Skeletal muscle tissue (tissue), 4 donors: ENCODE data around the gene LRCH1. TPM values are rescaled to one million over a fixed set of nuclear protein-coding genes. Genes with fewer than 3 reads are reported as not detected.

Experiments used
- H3K27ac ChIP-seq: one replicate; pipeline ENCODE4 v1.7.0; 2013; ENCODE audit warnings: mild to moderate bottlenecking, low read depth, low read length, inconsistent platforms
- H3K27me3 ChIP-seq, 3 donors: one replicate each; pipeline ENCODE4 v1.7.0; 2013; ENCODE audit warnings: low read length in 3 of 3; ENCODE audit not compliant: control insufficient read depth in 3 of 3, insufficient read depth in 3 of 3
- H3K36me3 ChIP-seq, 3 donors: one replicate each; pipeline ENCODE4 v1.7.0; 2013; ENCODE audit warnings: low read length in 3 of 3; ENCODE audit not compliant: control insufficient read depth in 3 of 3, insufficient read depth in 3 of 3
- H3K4me1 ChIP-seq, 3 donors: one replicate each; pipeline ENCODE4 v1.7.0; 2013; ENCODE audit warnings: low read length in 3 of 3, mild to moderate bottlenecking in 3 of 3; ENCODE audit not compliant: control insufficient read depth in 3 of 3, insufficient read depth in 3 of 3
- H3K4me3 ChIP-seq, 3 donors: one replicate each; pipeline ENCODE4 v1.7.0; 2013; ENCODE audit warnings: low read length in 3 of 3
- H3K9ac ChIP-seq, 3 donors: one replicate each; pipeline ENCODE4 v1.7.0; 2013; ENCODE audit warnings: low read length in 3 of 3, mild to moderate bottlenecking in 3 of 3, moderate library complexity in 2 of 3, low read depth in 1 of 3
- H3K9me3 ChIP-seq, 3 donors: one replicate each; pipeline ENCODE4 v1.7.0; 2013; ENCODE audit warnings: low read length in 3 of 3; ENCODE audit not compliant: control insufficient read depth in 3 of 3
- total RNA-seq: library from RNA; depleted of rRNA; stranded (reverse); fragments of >200 nt; gene quantifications from one replicate; pipeline ENCODE4 v1.2.3, GENCODE V29; 2014
- donor health status: Osteomylitis.

Gene LRCH1
- total RNA-seq, 1 donor from 2014 or later = 17.7 TPM

GRCh38 chr13:46630431-46631178, 77.6 kb downstream of the LRCH1 start:
- Histone ChIP-seq H3K27me3 (no peaks in the 10 kb centered on the region), H3K27ac (no peak overlapping the region), H3K4me3 (no peak overlapping the region), H3K36me3 (no peaks in the 10 kb centered on the region), H3K4me1 (peaks cover 3 to 13% (median 6%) of the 10 kb centered on the region in 3 donors), H3K9me3 (no peaks in the 10 kb centered on the region), H3K9ac (no peak overlapping the region)

GRCh38 chr13:46631179-46631542, 78.2 kb downstream of the LRCH1 start:
- Histone ChIP-seq H3K9ac (no peak overlapping the region), H3K36me3 (no peaks in the 10 kb centered on the region), H3K4me3 (no peak overlapping the region), H3K27me3 (no peaks in the 10 kb centered on the region), H3K27ac (no peak overlapping the region), H3K4me1 (peaks cover 3 to 13% (median 6%) of the 10 kb centered on the region in 3 donors), H3K9me3 (no peaks in the 10 kb centered on the region)

GRCh38 chr13:46632176-46632575, 79.2 kb downstream of the LRCH1 start:
- Histone ChIP-seq H3K27ac (no peak overlapping the region), H3K4me3 (no peak overlapping the region), H3K9ac (no peak overlapping the region), H3K36me3 (no peaks in the 10 kb centered on the region), H3K27me3 (no peaks in the 10 kb centered on the region), H3K4me1 (peaks cover 3 to 13% (median 6%) of the 10 kb centered on the region in 3 donors), H3K9me3 (no peaks in the 10 kb centered on the region)

DNA sequence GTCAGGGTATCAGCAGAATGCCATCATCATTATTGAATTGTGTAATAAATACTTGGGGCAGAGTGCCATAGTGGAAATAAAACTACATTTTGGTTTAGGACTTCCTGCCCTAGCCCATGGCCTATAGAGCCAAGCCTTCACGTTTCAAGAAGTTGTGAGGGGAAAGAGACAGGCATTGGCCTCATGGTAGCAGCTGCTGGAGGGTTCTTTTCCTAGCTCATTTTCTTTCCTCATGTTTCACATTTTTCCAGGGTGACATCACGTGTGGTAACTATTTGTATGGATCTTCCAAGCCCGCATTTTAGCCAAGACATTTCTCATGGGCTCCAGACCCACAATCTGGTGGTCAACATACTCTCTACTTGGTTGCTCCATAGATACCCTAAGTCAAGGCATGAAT, 80.4 kb downstream of the LRCH1 start:
- peaks cover 3 to 13% (median 6%) of the 10 kb centered on the region in 3 donors for H3K4me1 ChIP-seq
- no peaks in the 10 kb centered on the region for H3K36me3 ChIP-seq
- H3K27me3 ChIP-seq = no peaks in the 10 kb centered on the region
- no peak overlapping the region for H3K27ac ChIP-seq
- no peaks in the 10 kb centered on the region for H3K9me3 ChIP-seq
- H3K4me3 ChIP-seq = no peak overlapping the region
- no peak overlapping the region for H3K9ac ChIP-seq

DNA sequence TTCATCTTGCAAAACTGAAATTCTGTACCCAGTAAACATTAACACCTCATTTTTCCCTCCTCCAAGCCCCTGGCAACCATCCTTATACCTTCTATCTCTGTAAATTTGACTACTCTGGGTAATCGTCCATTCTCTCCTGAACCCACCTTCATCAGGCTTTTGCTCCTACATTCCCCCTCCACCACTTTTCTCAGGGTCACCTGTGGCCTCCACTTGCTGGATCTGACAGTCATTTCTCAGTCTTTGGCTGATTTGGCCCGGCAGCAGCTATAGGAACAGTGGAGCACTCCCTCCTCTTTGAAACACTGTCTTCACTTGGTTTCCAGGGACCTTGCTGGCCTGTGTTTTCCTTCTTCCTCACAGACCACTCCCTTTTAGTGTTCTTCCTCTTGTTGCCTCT, 83.5 kb downstream of the LRCH1 start:
- H3K4me3 ChIP-seq = no peak overlapping the region
- no peak overlapping the region for H3K27ac ChIP-seq
- H3K27me3 ChIP-seq = no peaks in the 10 kb centered on the region
- no peak overlapping the region for H3K9ac ChIP-seq
- no peaks in the 10 kb centered on the region for H3K36me3 ChIP-seq
- no peaks in the 10 kb centered on the region for H3K9me3 ChIP-seq
- peaks cover 13 to 19% (median 14%) of the 10 kb centered on the region in 3 donors for H3K4me1 ChIP-seq

DNA sequence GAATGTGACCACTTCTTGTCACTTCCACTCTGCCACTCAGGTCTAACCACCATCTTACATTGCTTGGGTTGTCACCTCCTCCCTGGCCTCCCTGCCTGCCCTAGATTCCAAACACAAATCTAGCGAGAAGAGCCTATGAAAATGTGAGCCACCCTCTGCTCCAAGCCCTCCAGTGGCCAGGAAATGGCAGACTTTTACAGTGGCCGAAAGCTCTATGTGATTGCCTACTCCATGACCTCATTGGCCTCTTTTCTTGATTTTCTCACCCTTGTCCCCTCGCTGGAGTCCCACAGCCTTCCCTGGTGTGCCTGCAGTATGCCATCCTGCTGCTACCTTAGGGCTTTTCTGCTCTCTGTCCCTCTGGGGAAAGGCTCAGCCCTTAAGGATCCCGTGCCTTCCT, 84.2 kb downstream of the LRCH1 start:
- Histone ChIP-seq H3K27me3 (no peaks in the 10 kb centered on the region), H3K9ac (no peak overlapping the region), H3K9me3 (no peaks in the 10 kb centered on the region), H3K36me3 (no peaks in the 10 kb centered on the region), H3K4me1 (peaks cover 18 to 24% (median 21%) of the 10 kb centered on the region in 3 donors), H3K4me3 (no peak overlapping the region), H3K27ac (no peak overlapping the region)

DNA sequence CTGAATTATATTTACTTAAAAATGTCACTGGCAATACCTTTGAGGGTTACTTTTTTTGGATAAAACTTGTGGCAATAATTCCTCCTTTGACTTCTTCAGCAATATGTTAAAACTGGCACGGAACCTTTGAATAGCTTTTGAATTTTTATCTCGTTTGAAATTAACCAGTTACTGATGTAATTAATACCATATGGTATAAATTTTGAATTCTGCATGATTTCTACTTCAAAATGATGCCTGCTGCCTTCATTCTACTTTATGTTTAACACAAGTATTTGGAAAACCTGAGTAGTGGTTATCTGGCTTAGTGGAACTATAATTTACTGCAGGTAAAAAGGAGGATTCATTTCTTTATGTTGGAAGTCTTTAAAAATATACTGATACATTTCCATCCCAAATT, 85.3 kb downstream of the LRCH1 start:
- H3K27me3 ChIP-seq = no peaks in the 10 kb centered on the region
- no peak overlapping the region for H3K9ac ChIP-seq
- H3K36me3 ChIP-seq = no peaks in the 10 kb centered on the region
- H3K4me1 ChIP-seq = peaks cover 18 to 27% (median 25%) of the 10 kb centered on the region in 3 donors
- H3K27ac ChIP-seq = no peak overlapping the region
- no peaks in the 10 kb centered on the region for H3K9me3 ChIP-seq
- H3K4me3 ChIP-seq = no peak overlapping the region

GRCh38 chr13:46639033-46639981, 86.3 kb downstream of the LRCH1 start:
- Histone ChIP-seq H3K4me3 (no peak overlapping the region), H3K27me3 (no peaks in the 10 kb centered on the region), H3K36me3 (no peaks in the 10 kb centered on the region), H3K9me3 (no peaks in the 10 kb centered on the region), H3K4me1 (peaks cover 15 to 26% (median 25%) of the 10 kb centered on the region in 3 donors), H3K27ac (no peak overlapping the region), H3K9ac (no peak overlapping the region)

DNA sequence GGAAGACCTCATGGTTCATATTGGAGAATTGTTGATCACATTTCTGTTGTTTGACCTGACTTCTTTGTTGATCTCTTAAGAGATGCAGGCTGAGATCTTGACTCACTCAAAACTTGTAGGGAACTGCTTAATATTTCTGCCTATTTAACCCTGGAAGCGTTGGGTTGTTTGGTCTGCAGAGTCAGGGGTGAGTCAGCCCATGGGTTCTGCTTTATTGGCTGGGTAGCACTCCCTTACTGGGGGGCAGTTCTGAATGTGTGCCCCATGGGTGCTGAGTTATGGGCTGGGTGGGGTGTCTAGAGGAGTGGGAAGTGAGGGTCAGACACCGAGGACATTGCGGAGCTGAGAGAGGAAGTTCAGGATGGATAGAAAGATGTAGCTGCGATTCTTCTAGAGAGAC, 87.9 kb downstream of the LRCH1 start:
- H3K4me1 ChIP-seq = peaks cover 15 to 25% (median 22%) of the 10 kb centered on the region in 3 donors
- no peaks in the 10 kb centered on the region for H3K27me3 ChIP-seq
- no peak overlapping the region for H3K4me3 ChIP-seq
- H3K9me3 ChIP-seq = no peaks in the 10 kb centered on the region
- H3K36me3 ChIP-seq = no peaks in the 10 kb centered on the region
- peak overlapping the region; percentile 26 for H3K27ac ChIP-seq
- H3K9ac ChIP-seq = no peak overlapping the region
